Stimulated activated CD8-positive, alpha-beta memory T cell treated with anti-CD3 and anti-CD28 coated beads, Interleukin-4, amount 100 ng/mL, for 1 hour (primary cell): ENCODE results near the gene ATG4B.
A peak's percentile ranks its signal among the peaks of the same experiment; 100 is the strongest.

Source experiments
- DNase-seq, 2 donors: peaks; one replicate each; pipeline ENCODE4 v3.0.0-alpha.2; 2020; ENCODE audit warnings: low read depth in 2 of 2, low spot score in 1 of 2

Gene ATG4B

GRCh38 chr2:241680827-241681599 lies 43.5 kb downstream of the ATG4B start:
- no peak for DNase-seq

- no peak for DNase-seq
These were observed 48.8 kb downstream of the ATG4B start for GRCh38 chr2:241686324-241686649.

- peak; percentile 84 to 92 for DNase-seq
These were observed 49.3 kb downstream of the ATG4B start, which contains the start of gene DTYMK for GRCh38 chr2:241686650-241687425. Gene DTYMK (minus strand): TSS chr2:241686815. CDS start chr2:241686783, 32 bp downstream.

- DNase-seq: no peak
These were observed 51.8 kb downstream of the ATG4B start for GRCh38 chr2:241689306-241689705.

GRCh38 chr2:241690202-241690717 lies 52.8 kb downstream of the ATG4B start:
- no peak for DNase-seq

- no peak for DNase-seq
These were observed 55.0 kb downstream of the ATG4B start for GRCh38 chr2:241692448-241692847.

- DNase-seq: no peak
These were observed 58.2 kb downstream of the ATG4B start for GRCh38 chr2:241695651-241696050.

- DNase-seq: no peak
These were observed 63.6 kb downstream of the ATG4B start for GRCh38 chr2:241701149-241701398.

- peak; percentile 89 to 95 for DNase-seq
These were observed 64.1 kb downstream of the ATG4B start, which contains the start of gene ING5 for GRCh38 chr2:241701399-241702154. Gene ING5 (plus strand): TSS chr2:241702039. CDS start chr2:241702066, 27 bp downstream.

- peak; percentile 79 to 82 for DNase-seq
These were observed 64.9 kb downstream of the ATG4B start for GRCh38 chr2:241702155-241703031.

GRCh38 chr2:241703032-241703604 lies 65.6 kb downstream of the ATG4B start:
- no peak for DNase-seq

GRCh38 chr2:241706537-241706936 lies 69.0 kb downstream of the ATG4B start:
- DNase-seq: no peak

GRCh38 chr2:241708879-241709278 lies 71.4 kb downstream of the ATG4B start:
- DNase-seq: no peak

- DNase-seq: no peak
These were observed 81.6 kb downstream of the ATG4B start for GRCh38 chr2:241719093-241719492.

- DNase-seq: no peak
These were observed 82.6 kb downstream of the ATG4B start for GRCh38 chr2:241720099-241720498.

- no peak for DNase-seq
These were observed 83.1 kb downstream of the ATG4B start for GRCh38 chr2:241720560-241720959.

- DNase-seq: no peak
These were observed 84.4 kb downstream of the ATG4B start for GRCh38 chr2:241721852-241722251.

GRCh38 chr2:241722896-241723454 lies 85.5 kb downstream of the ATG4B start:
- DNase-seq: no peak
